Neural progenitor cell (in vitro differentiated cells): Measurements from ENCODE around the gene TADA2A. TPM values are rescaled to one million over a fixed set of nuclear protein-coding genes. Genes with fewer than 3 reads are reported as not detected.

Experiments
- DNase-seq: peaks from one replicate; pipeline ENCODE4 v3.0.0-alpha.2; 2016; ENCODE audit warnings: low spot score
- H2AFZ ChIP-seq: fragments of 200-600 bp; sonication (generic); replicated peaks from 2 replicates; pipeline ENCODE4 v1.6.1; 2016; ENCODE audit warnings: antibody characterized with exemption
- H3F3A ChIP-seq: fragments of 200-600 bp; sonication (generic); 2 replicates; pipeline ENCODE4 v1.6.1; 2016; ENCODE audit warnings: antibody characterized with exemption, low read depth
- H3K27ac ChIP-seq: fragments of 200-600 bp; sonication (generic); 2 replicates; pipeline ENCODE4 v1.5.1; 2016; ENCODE audit warnings: mild to moderate bottlenecking
- H3K27me3 ChIP-seq: fragments of 200-600 bp; sonication (generic); 2 replicates; pipeline ENCODE4 v1.6.1; 2016; ENCODE audit warnings: mild to moderate bottlenecking, moderate library complexity
- H3K36me3 ChIP-seq: fragments of 200-600 bp; sonication (generic); 2 replicates; pipeline ENCODE4 v1.5.1; 2016
- H3K4me1 ChIP-seq: fragments of 200-600 bp; sonication (generic); 2 replicates; pipeline ENCODE4 v1.6.1; 2016; ENCODE audit warnings: mixed run types
- H3K4me2 ChIP-seq: fragments of 200-600 bp; sonication (generic); 2 replicates; pipeline ENCODE4 v1.6.1; 2016
- H3K4me3 ChIP-seq: fragments of 200-600 bp; sonication (generic); 2 replicates; pipeline ENCODE4 v1.5.1; 2016
- H3K79me2 ChIP-seq: fragments of 200-600 bp; sonication (generic); 2 replicates; pipeline ENCODE4 v1.6.1; 2016; ENCODE audit warnings: low read depth
- H3K9ac ChIP-seq: fragments of 200-600 bp; sonication (generic); 2 replicates; pipeline ENCODE4 v1.6.1; 2016
- H3K9me3 ChIP-seq: fragments of 200-600 bp; sonication (generic); 2 replicates; pipeline ENCODE4 v1.5.1; 2016; ENCODE audit warnings: low read depth
- H4K20me1 ChIP-seq: fragments of 200-600 bp; sonication (generic); 2 replicates; pipeline ENCODE4 v1.6.1; 2016; ENCODE audit warnings: low read depth
- H3K27ac Mint-ChIP-seq: 3 replicates; pipeline ENCODE4 v1.8.0; 2021; ENCODE audit warnings: mixed read lengths
- H3K27me3 Mint-ChIP-seq: 2 replicates; pipeline ENCODE4 v1.8.0; 2022; ENCODE audit warnings: low read depth, mild to moderate bottlenecking, inconsistent platforms, moderate library complexity, mixed read lengths; ENCODE audit not compliant: insufficient read depth
- H3K36me3 Mint-ChIP-seq: 3 replicates; pipeline ENCODE4 v1.8.0; 2021; ENCODE audit warnings: mixed read lengths
- H3K4me1 Mint-ChIP-seq: 3 replicates; pipeline ENCODE4 v1.8.0; 2021; ENCODE audit warnings: mixed read lengths
- H3K4me3 Mint-ChIP-seq: 3 replicates; pipeline ENCODE4 v1.8.0; 2021; ENCODE audit warnings: mild to moderate bottlenecking, moderate library complexity, mixed read lengths
- H3K9me3 Mint-ChIP-seq: 3 replicates; pipeline ENCODE4 v1.8.0; 2020; ENCODE audit warnings: mixed read lengths
- EZH2 ChIP-seq: fragments of 200-600 bp; sonication (generic); IDR thresholded peaks from 2 replicates; pipeline ENCODE4 v1.6.1; 2017; ENCODE audit warnings: antibody characterized with exemption, mild to moderate bottlenecking, moderate library complexity
- EZH2phosphoT487 ChIP-seq: fragments of 200-600 bp; sonication (generic); IDR thresholded peaks from 2 replicates; pipeline ENCODE4 v1.6.1; 2017; ENCODE audit warnings: antibody characterized with exemption
- total RNA-seq: library from RNA; depleted of rRNA; stranded (reverse); fragments of >200 nt; gene quantifications from 2 replicates; pipeline ENCODE4 v1.2.3, GENCODE V29; 2015; ENCODE audit warnings: low replicate concordance
- TF ChIP-seq, protein P1 (sequence below): fragments of 200-600 bp; sonication (generic); IDR thresholded peaks from 2 replicates; pipeline ENCODE4 v1.5.1; 2017; ENCODE audit warnings: antibody characterized with exemption, mild to moderate bottlenecking

The TADA2A gene
- total RNA-seq, 1 donor from 2014 or later: 30.7 TPM

DNA sequence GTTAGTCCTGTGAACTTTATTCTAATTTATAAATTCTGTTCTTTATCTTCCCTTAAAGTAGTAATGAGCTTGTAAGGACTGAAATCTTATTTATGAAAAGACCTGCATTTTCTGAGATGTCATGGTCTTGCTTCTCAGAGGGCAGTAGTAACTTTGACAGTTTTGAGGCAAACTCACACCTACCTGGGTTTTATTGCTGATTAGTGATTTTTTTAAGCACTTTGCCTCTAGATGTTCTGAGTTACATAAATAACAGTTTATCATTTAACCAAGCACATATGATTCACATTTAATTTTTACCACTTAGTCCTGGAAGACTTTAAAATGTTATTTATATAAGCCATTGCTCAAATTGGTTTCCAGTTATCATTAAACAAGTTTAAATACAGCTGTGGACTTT, 93.7 kb downstream of the TADA2A start:
- H4K20me1 ChIP-seq: no peaks in the 10 kb centered on the region
- H3K27ac Mint-ChIP-seq: no peak overlapping the region
- H3K9me3 Mint-ChIP-seq: peaks cover 2% of the 10 kb centered on the region

DNA sequence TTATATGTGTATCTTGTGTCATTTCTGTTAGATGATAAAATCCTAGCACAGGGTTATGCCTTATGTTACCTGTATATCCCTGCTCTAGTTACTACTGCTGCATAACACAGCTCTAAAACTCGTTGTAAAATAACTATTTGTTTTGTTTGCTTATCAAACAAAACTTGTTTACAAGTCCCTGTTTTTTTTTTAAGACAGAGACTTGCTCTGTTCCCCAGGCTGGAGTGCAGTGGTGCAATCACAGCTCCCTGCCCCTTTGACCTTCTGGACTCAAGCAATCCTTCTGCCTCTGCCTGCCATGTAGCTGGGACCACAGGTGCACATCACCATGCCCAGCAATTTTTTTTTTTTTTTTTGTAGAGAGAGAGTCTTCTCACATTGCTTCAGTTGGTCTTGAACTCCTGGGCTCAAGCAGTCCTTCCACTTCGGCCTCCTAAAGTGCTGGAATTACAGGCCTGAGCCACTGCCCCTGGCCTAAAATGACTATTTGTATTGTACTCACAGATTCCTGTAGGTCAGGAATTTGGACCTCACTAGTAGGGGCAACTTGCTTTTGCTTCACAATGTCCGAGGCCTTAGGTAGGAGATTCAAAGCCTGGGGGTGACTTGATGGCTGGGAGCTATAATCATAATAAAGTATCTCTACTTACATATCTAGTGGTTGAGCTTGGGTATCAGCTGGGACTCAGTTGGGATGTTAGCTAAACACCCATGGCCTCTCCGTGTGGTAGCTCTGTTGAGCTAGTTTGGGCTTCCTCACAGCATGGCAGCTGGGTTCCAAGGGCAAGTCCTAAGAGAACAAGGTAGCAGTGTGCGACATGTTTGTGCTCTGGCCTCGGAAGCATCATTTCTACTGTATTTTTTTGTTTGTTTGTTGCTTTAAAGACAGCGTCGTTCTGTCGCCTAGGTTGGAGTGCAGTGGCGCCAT, 95.6 kb downstream of the TADA2A start:
- H3K27ac ChIP-seq: no peak overlapping the region
- no peak for DNase-seq

More for the DNA sequence above, 93.7 kb downstream of the TADA2A start:
- peaks cover under 1% of the 10 kb centered on the region for H3K4me1 Mint-ChIP-seq
- H3K36me3 Mint-ChIP-seq: peaks cover 6% of the 10 kb centered on the region
- no peak overlapping the region for H3K4me3 ChIP-seq
- peaks cover 3% of the 10 kb centered on the region for H3K27me3 Mint-ChIP-seq
- H3K79me2 ChIP-seq: peaks cover 62% of the 10 kb centered on the region
- no peaks in the 10 kb centered on the region for H3F3A ChIP-seq
- no peaks in the 10 kb centered on the region for H3K27me3 ChIP-seq
- H3K4me1 ChIP-seq: peaks cover under 1% of the 10 kb centered on the region
- DNase-seq: no peak
- no peak overlapping the region for H3K4me2 ChIP-seq
- H3K9me3 ChIP-seq: no peaks in the 10 kb centered on the region
- H3K9ac ChIP-seq: no peak overlapping the region
- H3K27ac ChIP-seq: no peak overlapping the region
- H3K36me3 ChIP-seq: no peaks in the 10 kb centered on the region
- no peak overlapping the region for H2AFZ ChIP-seq
- no peak overlapping the region for H3K4me3 Mint-ChIP-seq
- TF ChIP-seq, protein P1, sequence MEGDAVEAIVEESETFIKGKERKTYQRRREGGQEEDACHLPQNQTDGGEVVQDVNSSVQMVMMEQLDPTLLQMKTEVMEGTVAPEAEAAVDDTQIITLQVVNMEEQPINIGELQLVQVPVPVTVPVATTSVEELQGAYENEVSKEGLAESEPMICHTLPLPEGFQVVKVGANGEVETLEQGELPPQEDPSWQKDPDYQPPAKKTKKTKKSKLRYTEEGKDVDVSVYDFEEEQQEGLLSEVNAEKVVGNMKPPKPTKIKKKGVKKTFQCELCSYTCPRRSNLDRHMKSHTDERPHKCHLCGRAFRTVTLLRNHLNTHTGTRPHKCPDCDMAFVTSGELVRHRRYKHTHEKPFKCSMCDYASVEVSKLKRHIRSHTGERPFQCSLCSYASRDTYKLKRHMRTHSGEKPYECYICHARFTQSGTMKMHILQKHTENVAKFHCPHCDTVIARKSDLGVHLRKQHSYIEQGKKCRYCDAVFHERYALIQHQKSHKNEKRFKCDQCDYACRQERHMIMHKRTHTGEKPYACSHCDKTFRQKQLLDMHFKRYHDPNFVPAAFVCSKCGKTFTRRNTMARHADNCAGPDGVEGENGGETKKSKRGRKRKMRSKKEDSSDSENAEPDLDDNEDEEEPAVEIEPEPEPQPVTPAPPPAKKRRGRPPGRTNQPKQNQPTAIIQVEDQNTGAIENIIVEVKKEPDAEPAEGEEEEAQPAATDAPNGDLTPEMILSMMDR: no peak
- TF ChIP-seq EZH2phosphoT487 (no peak), EZH2 (no peak)

DNA sequence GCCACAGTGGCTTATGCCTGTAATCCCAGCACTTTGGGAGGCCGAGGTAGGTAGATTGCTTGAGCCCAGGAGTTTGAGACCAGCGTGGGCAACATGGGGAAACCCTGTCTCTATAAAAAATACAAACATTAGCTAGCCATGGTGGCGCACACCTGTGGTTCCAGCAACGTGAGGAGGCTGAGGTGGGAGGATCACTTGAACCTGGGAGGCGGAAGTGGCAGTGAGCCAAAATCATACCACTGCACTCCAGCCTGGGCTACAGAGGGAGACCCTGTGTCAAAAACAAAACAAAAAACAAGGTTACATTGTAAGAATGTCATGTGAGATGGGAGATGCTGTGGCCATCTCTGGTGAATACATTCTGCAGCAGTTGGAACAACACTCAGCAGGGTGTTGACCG, 96.5 kb downstream of the TADA2A start:
- Mint-ChIP-seq H3K36me3 (peaks cover 4% of the 10 kb centered on the region), H3K4me1 (peaks cover 12% of the 10 kb centered on the region), H3K27ac (no peak overlapping the region), H3K4me3 (no peak overlapping the region), H3K9me3 (no peaks in the 10 kb centered on the region), H3K27me3 (peaks cover 3% of the 10 kb centered on the region)
- H3K4me3 ChIP-seq: no peak overlapping the region
- H3K79me2 ChIP-seq: peaks cover 49% of the 10 kb centered on the region
- peaks cover 5% of the 10 kb centered on the region for H4K20me1 ChIP-seq
- peaks cover 4% of the 10 kb centered on the region for H3K4me1 ChIP-seq
- no peaks in the 10 kb centered on the region for H3K27me3 ChIP-seq
- no peak overlapping the region for H3K27ac ChIP-seq
- no peaks in the 10 kb centered on the region for H3K36me3 ChIP-seq
- H3K9ac ChIP-seq: no peak overlapping the region
- TF ChIP-seq EZH2phosphoT487 (no peak), EZH2 (no peak)
- TF ChIP-seq, protein P1: no peak
- peaks cover 7% of the 10 kb centered on the region for H3F3A ChIP-seq
- DNase-seq: no peak
- no peak overlapping the region for H2AFZ ChIP-seq
- H3K9me3 ChIP-seq: no peaks in the 10 kb centered on the region
- no peak overlapping the region for H3K4me2 ChIP-seq

More for the DNA sequence above, 95.6 kb downstream of the TADA2A start:
- H4K20me1 ChIP-seq: peaks cover 2% of the 10 kb centered on the region
- Mint-ChIP-seq H3K4me1 (peaks cover 12% of the 10 kb centered on the region), H3K27me3 (peaks cover 3% of the 10 kb centered on the region), H3K27ac (peak overlapping the region; percentile 13), H3K4me3 (no peak overlapping the region), H3K36me3 (peaks cover 6% of the 10 kb centered on the region), H3K9me3 (peaks cover 2% of the 10 kb centered on the region)
- TF ChIP-seq, protein P1: no peak
- TF ChIP-seq EZH2 (no peak), EZH2phosphoT487 (no peak)
- peaks cover 7% of the 10 kb centered on the region for H3F3A ChIP-seq
- no peaks in the 10 kb centered on the region for H3K27me3 ChIP-seq
- no peaks in the 10 kb centered on the region for H3K36me3 ChIP-seq
- H3K79me2 ChIP-seq: peaks cover 49% of the 10 kb centered on the region
- no peak overlapping the region for H3K4me3 ChIP-seq
- no peak overlapping the region for H3K9ac ChIP-seq
- no peak overlapping the region for H2AFZ ChIP-seq
- no peak overlapping the region for H3K4me2 ChIP-seq
- peaks cover 4% of the 10 kb centered on the region for H3K4me1 ChIP-seq
- H3K9me3 ChIP-seq: no peaks in the 10 kb centered on the region
